Upper lobe of left lung (tissue), 6 donors: ENCODE results near the gene JAG2. TPM values are rescaled to one million over a fixed set of nuclear protein-coding genes. Genes with fewer than 3 reads are reported as not detected.

Experiments
- ATAC-seq, 2 donors: fragments of 200-7000 bp; cut with Tn5 transposase; one replicate each; pipeline ENCODE4 v1.9.1; 2022; ENCODE audit warnings: mild to moderate bottlenecking in 2 of 2, moderate library complexity in 2 of 2; ENCODE audit not compliant: low FRiP score in 2 of 2
- DNase-seq, 2 donors: peaks; one replicate each; pipeline ENCODE4 v3.0.0-alpha.2; 2019 to 2020
- H3K27ac ChIP-seq, 4 donors: fragments of 200-600 bp; sonication (generic); one replicate each; pipeline ENCODE4 v1.5.1; 2016 to 2019
- H3K27me3 ChIP-seq, 4 donors: fragments of 200-600 bp; sonication (generic); one replicate each; pipeline ENCODE4 v1.5.1; 2017 to 2019
- H3K36me3 ChIP-seq, 4 donors: fragments of 200-600 bp; sonication (generic); one replicate each; pipeline ENCODE4 v1.5.1; 2016 to 2019
- H3K4me1 ChIP-seq, 4 donors: fragments of 200-600 bp; sonication (generic); one replicate each; pipeline ENCODE4 v1.5.1; 2018 to 2019
- H3K4me3 ChIP-seq, 4 donors: fragments of 200-600 bp; sonication (generic); one replicate each; pipeline ENCODE4 v1.5.1; 2017 to 2019; ENCODE audit warnings: mild to moderate bottlenecking in 2 of 4, moderate library complexity in 1 of 4
- H3K9me3 ChIP-seq, 4 donors: fragments of 200-600 bp; sonication (generic); one replicate each; pipeline ENCODE4 v1.5.1; 2018 to 2019
- CTCF ChIP-seq, 6 experiments: fragments of 450-650 bp in 4 of 6; fragments of 200-600 bp in 2 of 6; sonication (generic) in 2 of 6; IDR thresholded peaks; one replicate each; pipeline ENCODE4 v1.5.1; 2016 to 2019; ENCODE audit warnings: antibody characterized with exemption in 6 of 6
- EP300 ChIP-seq, 4 donors: sonication (generic); formaldehyde crosslinking; IDR thresholded peaks; one replicate each; pipeline ENCODE4 v1.5.1; 2017; ENCODE audit warnings: antibody characterized with exemption in 4 of 4, control low read depth in 2 of 4
- POLR2A ChIP-seq, 4 donors: fragments of 450-650 bp; IDR thresholded peaks; one replicate each; pipeline ENCODE4 v1.5.1; 2016 to 2017; ENCODE audit warnings: antibody characterized with exemption in 4 of 4, mild to moderate bottlenecking in 2 of 4
- POLR2AphosphoS5 ChIP-seq, 2 donors: sonication (generic); formaldehyde crosslinking; IDR thresholded peaks; one replicate each; pipeline ENCODE4 v1.5.1; 2017; ENCODE audit warnings: antibody characterized with exemption in 2 of 2
- WGBS, 2 donors: methylation state at CpG; one replicate each; pipeline ENCODE4 v1.1.5; 2017 to 2018; 5-methylcytosine and 5-hydroxymethylcytosine counted together
- total RNA-seq, 6 donors: library from RNA; depleted of rRNA in 4 of 6; stranded (reverse); fragments of >200 nt in 4 of 6; gene quantifications; one replicate each; pipeline versions ENCODE4 v1.1.0 to v1.2.1, GENCODE V29; 2016 to 2021
- donor health status: DM: no; HTN: no; CAD: no; lungs with moderate emphysema.
- donor health status: DM: no; HTN: yes; CAD: no; lungs with severe emphysema.

Gene JAG2
- total RNA-seq, 6 donors from 2014 or later: 14.9 to 43.4 (median 23.8) TPM

- WGBS, 2 donors: 86 to 92% methylated on average over 5 to 14 of the region's 14 CpGs
- no peak overlapping the region for H3K4me3 ChIP-seq
- ATAC-seq (no peak), DNase-seq (no peak)
- H3K9me3 ChIP-seq: no peaks in the 10 kb centered on the region
- no peaks in the 10 kb centered on the region for H3K27me3 ChIP-seq
- peaks cover 6 to 76% (median 52%) of the 10 kb centered on the region in 4 donors for H3K36me3 ChIP-seq
- TF ChIP-seq POLR2A (IDR thresholded peaks at IDR 0.05) (no peak), EP300 (IDR thresholded peaks at IDR 0.05) (no peak)
- peaks cover 0 to 11% (median 0%) of the 10 kb centered on the region in 4 donors for H3K4me1 ChIP-seq
- no peak overlapping the region for H3K27ac ChIP-seq
Observed at GRCh38 chr14:105214324-105214915, 45.8 kb upstream of the JAG2 start.

- Histone ChIP-seq H3K27ac (no peak overlapping the region), H3K36me3 (peaks cover 6 to 69% (median 42%) of the 10 kb centered on the region in 4 donors), H3K9me3 (no peaks in the 10 kb centered on the region), H3K4me3 (no peak overlapping the region), H3K4me1 (peaks cover 0 to 9% (median 0%) of the 10 kb centered on the region in 4 donors), H3K27me3 (no peaks in the 10 kb centered on the region)
- WGBS, 2 donors: 95 to 98% methylated on average over 10 of the region's 10 CpGs
- no peak for DNase-seq
- no peak for ATAC-seq
- no peak for TF ChIP-seq POLR2AphosphoS5 (IDR thresholded peaks at IDR 0.05)
- TF ChIP-seq EP300 (IDR thresholded peaks at IDR 0.05): no peak
- TF ChIP-seq POLR2A (IDR thresholded peaks at IDR 0.05): no peak
- no peak for TF ChIP-seq CTCF (IDR thresholded peaks at IDR 0.05)
Observed at GRCh38 chr14:105213361-105213760, 44.8 kb upstream of the JAG2 start.

GRCh38 chr14:105212541-105213300 is 44.1 kb upstream of the JAG2 start:
- 90 to 96% methylated on average over 5 to 18 of the region's 18 CpGs for WGBS, 2 donors
- peak in 1 of 2 donors; percentile 72 for DNase-seq
- peaks cover 0 to 4% (median 0%) of the 10 kb centered on the region in 4 donors for H3K4me1 ChIP-seq
- H3K27me3 ChIP-seq: no peaks in the 10 kb centered on the region
- peaks cover 6 to 63% (median 36%) of the 10 kb centered on the region in 4 donors for H3K36me3 ChIP-seq
- TF ChIP-seq POLR2AphosphoS5 (IDR thresholded peaks at IDR 0.05): no peak
- no peak for TF ChIP-seq EP300 (IDR thresholded peaks at IDR 0.05)
- no peak for TF ChIP-seq POLR2A (IDR thresholded peaks at IDR 0.05)
- TF ChIP-seq CTCF (IDR thresholded peaks at IDR 0.05): no peak
- no peak for ATAC-seq
- H3K27ac ChIP-seq: no peak overlapping the region
- no peaks in the 10 kb centered on the region for H3K9me3 ChIP-seq
- no peak overlapping the region for H3K4me3 ChIP-seq

- no peak for ATAC-seq
Observed at GRCh38 chr14:105211758-105212089, 43.1 kb upstream of the JAG2 start.

More at GRCh38 chr14:105211758-105212089, 43.1 kb upstream of the JAG2 start:
- 92 to 96% methylated on average over 9 of the region's 9 CpGs for WGBS, 2 donors
- peak in 1 of 2 donors; percentile 70 for DNase-seq
- H3K27me3 ChIP-seq: no peaks in the 10 kb centered on the region
- no peak overlapping the region for H3K4me3 ChIP-seq
- H3K4me1 ChIP-seq: peaks cover 0 to 7% (median 5%) of the 10 kb centered on the region in 4 donors
- H3K27ac ChIP-seq: no peak overlapping the region
- TF ChIP-seq POLR2AphosphoS5 (IDR thresholded peaks at IDR 0.05) (no peak), CTCF (IDR thresholded peaks at IDR 0.05) (no peak), POLR2A (IDR thresholded peaks at IDR 0.05) (no peak), EP300 (IDR thresholded peaks at IDR 0.05) (no peak)
- peaks cover 6 to 54% (median 26%) of the 10 kb centered on the region in 4 donors for H3K36me3 ChIP-seq
- H3K9me3 ChIP-seq: no peaks in the 10 kb centered on the region
